SK-MEL-5 (cell line): ENCODE data around the gene LITAFD. TPM values are rescaled to one million over a fixed set of nuclear protein-coding genes. Genes with fewer than 3 reads are reported as not detected.
"Not testable (repeated sequence)": the region's sequence is repeated elsewhere in the genome, so short reads cannot be mapped to it uniquely, and the experiment has no call there.

Source experiments
- DNase-seq: peaks from one replicate; pipeline ENCODE4 v3.0.0-alpha.2; 2016; ENCODE audit warnings: low read depth, low spot score
- in situ Hi-C: cut with HindIII; loops from 2 replicates; pipeline ENCODE4 v1.10.0; 2016; ENCODE audit warnings: low sequenced_read_pairs, high pct_unique_total_duplicates, low pct_unique_long_range_greater_than_20kb
- polyA plus RNA-seq, 2 experiments: library from polyadenylated mRNA; depleted of rRNA; stranded (reverse); fragments of >200 nt; gene quantifications; 2 replicates each; pipeline ENCODE4 v1.2.3, GENCODE V29; 2015
- total RNA-seq: library from RNA; depleted of rRNA; stranded (reverse); fragments of >200 nt; shearing (Covaris generic); gene quantifications from 2 replicates; pipeline ENCODE4 v1.2.3, GENCODE V29; 2014; rRNA removed

LITAFD gene
- total RNA-seq = not detected in 2 replicates
- not detected in 2 replicates for polyA plus RNA-seq (2015; cell fraction: cytosol; rRNA removed)
- not detected in 2 replicates for polyA plus RNA-seq (2015; cell fraction: nucleus; rRNA removed)

GRCh38 chr16:8882041-8882617, at the start of gene LITAFD:
TSS of gene LITAFD (plus strand) at chr16:8882351. CDS start at chr16:8884356, 2,005 bp downstream.
- in situ Hi-C loops = no loop called here
- DNase-seq = no peak

GRCh38 chr16:8832717-8833105, 49.4 kb upstream of the LITAFD start:
- no peak for DNase-seq
- in situ Hi-C loops = no loop called here

DNA sequence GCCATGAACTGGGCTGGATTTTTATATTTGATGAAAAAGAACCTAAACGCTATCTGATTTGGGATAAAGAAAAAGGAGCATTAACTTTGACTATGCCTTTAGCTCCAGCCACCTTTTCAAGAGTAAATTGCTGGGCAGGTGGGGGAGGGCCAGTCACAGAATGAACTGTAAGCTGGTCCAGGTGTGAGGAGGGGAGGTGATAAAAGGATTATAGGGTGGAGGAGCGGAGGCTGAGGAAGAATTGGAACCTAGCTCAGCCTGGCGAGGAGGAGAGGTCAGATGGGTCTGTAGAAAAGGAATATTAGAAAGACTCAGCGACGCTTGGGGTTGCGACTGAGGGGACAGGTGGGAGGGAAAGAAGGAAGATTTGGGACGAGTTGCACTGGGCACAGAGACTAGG, 45.4 kb upstream of the LITAFD start:
- in situ Hi-C loops, DNase-seq: not testable (repeated sequence)

- in situ Hi-C loops, DNase-seq: not testable (repeated sequence)
These were observed 44.6 kb upstream of the LITAFD start for GRCh38 chr16:8837594-8837993.

- DNase-seq, in situ Hi-C loops: not testable (repeated sequence)
These were observed 40.1 kb upstream of the LITAFD start for GRCh38 chr16:8842016-8842415.

DNA sequence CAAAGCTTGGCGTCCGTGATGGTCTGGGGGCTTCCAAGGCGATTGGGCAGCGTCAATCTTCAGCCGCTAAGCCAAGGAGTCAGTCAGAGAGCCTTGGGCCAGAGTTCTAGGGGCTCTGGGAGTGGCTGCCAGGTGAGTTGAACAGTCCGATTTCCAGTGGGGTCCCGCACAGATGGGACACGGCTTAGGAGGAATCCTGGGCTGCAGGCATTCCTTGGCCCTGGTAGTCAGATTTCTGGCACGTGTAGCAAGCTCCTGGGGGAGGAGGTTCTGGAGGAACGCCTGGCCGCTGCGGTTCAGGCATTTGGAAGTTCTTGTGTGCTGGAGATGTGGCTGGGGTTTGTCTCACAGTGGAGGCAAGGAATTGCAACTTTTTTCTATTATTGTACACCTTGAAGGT, 38.9 kb upstream of the LITAFD start:
- DNase-seq, in situ Hi-C loops: not testable (repeated sequence)

GRCh38 chr16:8845699-8846298, 36.4 kb upstream of the LITAFD start:
- in situ Hi-C loops = no loop called here
- DNase-seq = no peak

GRCh38 chr16:8846401-8846932, 35.7 kb upstream of the LITAFD start:
- no peak for DNase-seq
- in situ Hi-C loops = no loop called here

GRCh38 chr16:8847145-8847544, 35.0 kb upstream of the LITAFD start:
- DNase-seq = no peak

GRCh38 chr16:8847623-8848022, 34.5 kb upstream of the LITAFD start:
- DNase-seq = no peak

More at GRCh38 chr16:8847145-8847544, 35.0 kb upstream of the LITAFD start:
- in situ Hi-C loops = no loop called here

GRCh38 chr16:8848231-8848938, 33.8 kb upstream of the LITAFD start:
- DNase-seq = no peak
- in situ Hi-C loops = no loop called here

More at GRCh38 chr16:8847623-8848022, 34.5 kb upstream of the LITAFD start:
- in situ Hi-C loops = no loop called here

GRCh38 chr16:8848939-8849391, 33.2 kb upstream of the LITAFD start:
- no peak for DNase-seq
- in situ Hi-C loops = no loop called here

GRCh38 chr16:8849411-8850011, 32.6 kb upstream of the LITAFD start:
- DNase-seq = no peak
- in situ Hi-C loops = no loop called here

DNA sequence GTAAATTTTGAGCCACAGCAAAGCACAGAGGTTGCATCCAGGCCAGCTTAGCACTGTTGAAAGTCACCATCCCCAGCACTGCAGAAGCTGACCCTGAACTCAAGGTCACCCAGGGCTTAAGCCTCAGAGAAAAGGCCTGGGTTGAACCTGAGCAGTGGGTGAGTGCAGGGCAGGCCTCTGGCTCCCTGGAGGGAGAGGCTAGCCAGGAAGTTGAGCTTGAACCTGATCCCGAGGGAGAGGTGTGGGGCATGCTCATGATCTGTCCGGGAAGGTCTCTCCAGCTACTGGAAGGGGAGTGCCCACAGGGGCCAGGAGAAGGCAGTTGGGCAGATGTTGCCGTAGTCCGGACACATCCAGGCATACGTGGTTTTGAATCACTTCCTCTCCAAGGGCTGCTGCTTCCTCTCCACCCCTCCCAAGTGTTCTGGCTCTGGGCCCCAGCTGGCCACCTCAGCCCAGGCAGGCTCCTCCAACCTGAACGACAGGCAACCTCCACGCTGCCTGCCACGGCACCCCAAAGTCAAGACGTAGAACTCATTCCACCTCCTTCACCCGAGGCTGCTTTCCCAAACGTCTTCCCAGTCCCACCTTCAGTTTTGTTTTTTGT, 31.8 kb upstream of the LITAFD start:
- in situ Hi-C loops = no loop called here
- no peak for DNase-seq

- no peak for DNase-seq
- in situ Hi-C loops = no loop called here
These were observed 30.3 kb upstream of the LITAFD start for GRCh38 chr16:8851761-8852403.

- in situ Hi-C loops = no loop called here
- no peak for DNase-seq
These were observed 29.6 kb upstream of the LITAFD start for GRCh38 chr16:8852534-8852933.

DNA sequence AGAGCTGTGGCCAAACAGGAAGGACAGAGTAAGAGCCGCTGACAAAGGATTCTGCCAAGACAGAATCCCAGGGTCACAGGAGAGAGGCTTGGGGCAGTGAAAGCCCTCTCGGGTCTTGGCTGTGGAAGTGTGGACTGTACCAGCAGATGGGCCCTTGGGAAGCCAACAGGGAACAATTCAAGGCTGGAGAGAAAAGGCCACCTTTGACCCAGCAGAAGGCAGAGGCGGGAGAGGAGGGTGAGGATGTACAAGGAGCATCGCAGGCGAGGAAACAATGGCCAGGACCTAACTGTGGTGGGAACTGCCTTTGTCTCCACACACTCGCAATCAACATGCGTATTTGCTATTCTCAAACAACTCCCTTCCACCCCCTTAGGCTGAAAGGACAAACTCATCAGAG, 29.0 kb upstream of the LITAFD start:
- no peak for DNase-seq
- in situ Hi-C loops = no loop called here
